ENCODE measurements around the gene PARD3B. TPM values are rescaled to one million over a fixed set of nuclear protein-coding genes. Genes with fewer than 3 reads are reported as not detected.
"Not testable (repeated sequence)": the region's sequence is repeated elsewhere in the genome, so short reads cannot be mapped to it uniquely, and the experiment has no call there.

The PARD3B gene
- polyA plus RNA-seq, 4 donors, result 35.7 to 40.4 (median 37.9) TPM

GRCh38 chr2:204538182-204539018, 6.9 kb upstream of the PARD3B start:
- DNase-seq (ENCODE audit: low read depth in 4 of 4, low spot score in 3 of 4), result no peak

- DNase-seq (ENCODE audit: low read depth in 4 of 4, low spot score in 3 of 4), result no peak
Measured at GRCh38 chr2:204539019-204539385, 6.3 kb upstream of the PARD3B start.

GRCh38 chr2:204541637-204542036, 3.6 kb upstream of the PARD3B start:
- DNase-seq (ENCODE audit: low read depth in 4 of 4, low spot score in 3 of 4), result no peak

- DNase-seq (ENCODE audit: low read depth in 4 of 4, low spot score in 3 of 4), result no peak
Measured at GRCh38 chr2:204542982-204543608, 2.2 kb upstream of the PARD3B start.

- DNase-seq (ENCODE audit: low read depth in 4 of 4, low spot score in 3 of 4), result peak in 1 of 4 donors; percentile 27
Measured at GRCh38 chr2:204545861-204546735, 823 bp downstream of the PARD3B start.

GRCh38 chr2:204550751-204551511, 5.7 kb downstream of the PARD3B start:
- no peak for DNase-seq (ENCODE audit: low read depth in 4 of 4, low spot score in 3 of 4)

GRCh38 chr2:204551512-204551863, 6.2 kb downstream of the PARD3B start:
- DNase-seq (ENCODE audit: low read depth in 4 of 4, low spot score in 3 of 4), result no peak

- DNase-seq (ENCODE audit: low read depth in 4 of 4, low spot score in 3 of 4), result no peak
Measured at GRCh38 chr2:204557604-204558003, 12.3 kb downstream of the PARD3B start.

GRCh38 chr2:204559358-204559757, 14.1 kb downstream of the PARD3B start:
- not testable (repeated sequence) for DNase-seq (ENCODE audit: low read depth in 4 of 4, low spot score in 3 of 4)

- DNase-seq (ENCODE audit: low read depth in 4 of 4, low spot score in 3 of 4), result no peak
Measured at GRCh38 chr2:204560902-204561301, 15.6 kb downstream of the PARD3B start.

- DNase-seq (ENCODE audit: low read depth in 4 of 4, low spot score in 3 of 4), result no peak
Measured at GRCh38 chr2:204561771-204562170, 16.5 kb downstream of the PARD3B start.

- no peak for DNase-seq (ENCODE audit: low read depth in 4 of 4, low spot score in 3 of 4)
Measured at GRCh38 chr2:204566439-204566838, 21.2 kb downstream of the PARD3B start.

- DNase-seq (ENCODE audit: low read depth in 4 of 4, low spot score in 3 of 4), result no peak
Measured at GRCh38 chr2:204570421-204570820, 25.1 kb downstream of the PARD3B start.

GRCh38 chr2:204571041-204571440, 25.8 kb downstream of the PARD3B start:
- DNase-seq (ENCODE audit: low read depth in 4 of 4, low spot score in 3 of 4), result no peak

- DNase-seq (ENCODE audit: low read depth in 4 of 4, low spot score in 3 of 4), result no peak
Measured at GRCh38 chr2:204571911-204572310, 26.6 kb downstream of the PARD3B start.

- no peak for DNase-seq (ENCODE audit: low read depth in 4 of 4, low spot score in 3 of 4)
Measured at GRCh38 chr2:204573221-204573620, 27.9 kb downstream of the PARD3B start.

- DNase-seq (ENCODE audit: low read depth in 4 of 4, low spot score in 3 of 4), result no peak
Measured at GRCh38 chr2:204574486-204574885, 29.2 kb downstream of the PARD3B start.

- no peak for DNase-seq (ENCODE audit: low read depth in 4 of 4, low spot score in 3 of 4)
Measured at GRCh38 chr2:204575463-204575862, 30.2 kb downstream of the PARD3B start.

- no peak for DNase-seq (ENCODE audit: low read depth in 4 of 4, low spot score in 3 of 4)
Measured at GRCh38 chr2:204576362-204576979, 31.2 kb downstream of the PARD3B start.
